SKM-1 treated with dmso at 0.1 percent for 144 hours (cell line): ENCODE data around the gene SCARB1.

ENCODE experiments used
- DNase-seq: peaks from one replicate; lab custom pipeline; 2025; ENCODE audit not compliant: unreplicated experiment; lab: John Stamatoyannopoulos, UW

Gene SCARB1

DNA sequence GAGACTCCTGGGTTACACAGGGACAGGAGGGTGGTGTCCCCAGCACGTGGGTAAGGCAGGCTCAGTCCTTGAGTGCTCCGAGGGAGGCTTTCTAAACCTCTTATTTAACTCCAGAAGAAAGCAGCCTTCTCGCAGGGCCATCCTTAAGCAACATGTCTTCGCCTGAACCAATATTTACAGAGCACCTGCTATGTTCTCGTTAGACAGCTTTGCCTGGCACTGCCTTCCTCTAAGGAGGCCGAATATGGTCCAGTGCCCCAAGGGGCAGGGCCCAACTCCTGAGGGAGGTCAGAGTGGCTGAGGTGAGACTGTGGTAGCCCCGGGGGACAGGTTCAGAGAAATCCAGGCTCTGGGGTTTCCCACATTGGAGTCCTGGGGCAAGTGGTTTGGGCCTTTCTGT lies 2.1 kb upstream of the SCARB1 start:
- no peak for DNase-seq

GRCh38 chr12:124864326-124864752 lies 675 bp upstream of the SCARB1 start:
- no peak for DNase-seq

DNA sequence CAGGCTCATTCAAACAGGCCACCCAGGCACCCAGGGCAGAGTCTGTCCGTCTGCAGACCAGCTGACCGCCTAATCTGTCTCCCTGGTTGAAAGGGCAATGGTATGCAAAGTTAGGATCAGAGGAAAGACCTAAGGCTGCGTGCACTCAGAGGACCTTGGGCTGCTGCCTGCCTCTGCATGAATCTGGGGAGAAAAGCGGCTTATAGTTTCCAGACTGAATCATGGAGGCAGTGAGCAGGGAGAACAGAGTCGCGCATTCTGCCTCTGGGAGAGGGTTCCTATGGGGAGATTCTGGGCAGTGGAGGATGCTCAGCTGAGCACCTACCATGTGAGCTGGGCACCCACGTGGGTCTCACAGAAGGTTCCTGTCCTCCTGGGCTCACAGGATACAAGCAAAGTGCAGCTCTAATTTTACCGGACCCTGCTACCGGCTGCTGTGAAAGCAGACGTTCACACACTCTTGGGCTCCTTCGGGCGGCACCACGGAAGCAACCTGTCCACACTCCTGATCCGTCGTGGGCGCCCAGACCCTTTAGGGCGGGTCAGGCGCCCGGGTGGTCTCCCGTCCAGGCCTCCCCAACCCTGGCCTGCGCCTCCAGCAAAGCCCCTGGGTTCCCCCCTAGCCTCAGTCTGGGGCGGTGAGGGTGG lies 772 bp downstream of the SCARB1 start:
- DNase-seq = no peak

GRCh38 chr12:124861898-124862676 lies 1.6 kb downstream of the SCARB1 start:
- DNase-seq = no peak

DNA sequence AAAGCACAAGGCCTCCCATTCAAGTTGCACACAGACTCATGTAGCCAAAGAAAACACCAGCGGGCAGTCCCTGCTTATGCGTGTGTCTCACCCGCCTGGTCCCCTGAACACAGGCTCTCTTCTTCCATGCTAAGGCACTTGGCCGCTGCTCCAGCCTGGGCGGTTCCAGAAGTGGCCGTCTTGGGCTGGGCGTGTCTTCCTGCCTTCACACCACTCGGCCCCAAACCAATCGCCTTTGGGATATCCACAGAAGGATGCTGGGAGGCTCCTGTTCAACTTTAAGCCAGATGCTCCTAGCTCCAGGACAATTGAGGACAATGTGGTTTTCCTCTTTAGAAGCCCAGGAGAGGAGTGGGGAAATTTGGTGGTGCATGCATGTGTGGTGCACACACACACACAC lies 2.2 kb downstream of the SCARB1 start:
- no peak for DNase-seq

DNA sequence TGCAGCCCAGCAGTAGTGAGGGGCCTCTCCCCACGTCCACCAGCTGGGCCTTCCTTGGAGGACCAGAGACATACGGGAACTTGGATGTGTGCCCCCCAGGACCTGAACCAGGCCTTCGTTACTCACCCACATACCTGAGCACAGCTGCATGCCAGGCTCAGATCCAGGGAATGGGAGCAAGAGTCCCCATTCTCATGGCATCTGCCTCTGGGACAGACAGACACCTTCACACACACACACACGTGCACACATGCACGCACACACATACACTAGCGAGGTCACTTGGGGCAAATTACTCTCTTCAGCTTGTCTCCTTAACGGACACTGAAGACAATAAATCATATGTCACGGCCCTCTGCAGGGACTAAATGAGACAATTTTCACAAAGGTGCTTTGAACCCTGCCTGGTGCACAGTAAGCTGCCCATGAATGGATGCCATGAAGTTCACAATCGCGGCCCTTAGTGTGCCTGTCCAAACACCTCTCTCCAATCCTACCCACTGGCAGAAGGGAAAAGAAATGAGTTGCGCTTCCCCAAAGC lies 5.7 kb downstream of the SCARB1 start:
- no peak for DNase-seq

GRCh38 chr12:124856842-124857178 lies 6.9 kb downstream of the SCARB1 start:
- no peak for DNase-seq

DNA sequence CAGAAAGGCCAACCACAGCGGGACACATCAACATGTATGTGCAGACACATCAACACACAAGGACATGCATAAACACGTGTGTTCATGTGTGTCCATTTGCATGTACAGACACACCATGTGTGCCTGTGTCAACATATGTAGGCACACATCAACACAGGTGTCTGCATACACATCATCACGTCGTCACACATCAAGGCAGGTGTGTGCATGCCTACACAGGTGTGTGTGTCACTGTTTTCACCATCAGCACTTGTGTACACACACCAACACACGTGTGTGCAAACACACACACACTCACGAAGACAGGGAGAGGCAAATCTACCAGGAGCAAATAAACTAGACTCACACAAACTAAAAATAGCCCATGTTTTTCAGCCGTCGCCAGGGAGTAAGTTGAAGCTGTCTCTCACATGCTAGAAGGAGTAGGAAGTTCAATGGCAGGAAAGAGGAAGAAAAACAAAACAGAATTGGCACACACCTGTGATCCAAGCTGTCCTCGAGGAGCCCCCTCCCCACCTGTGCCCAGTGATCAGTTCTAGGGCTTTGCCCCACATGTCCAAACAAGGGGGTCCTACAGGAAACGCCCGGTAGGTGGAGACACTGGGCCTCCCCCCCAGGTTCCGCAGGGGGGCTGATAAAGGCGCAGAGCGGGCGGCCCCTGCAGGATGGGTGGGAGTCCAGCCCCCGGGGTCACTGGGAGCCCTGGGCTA lies 7.4 kb downstream of the SCARB1 start:
- no peak for DNase-seq

- DNase-seq = no peak
Measured at GRCh38 chr12:124855275-124855957, 8.2 kb downstream of the SCARB1 start.

DNA sequence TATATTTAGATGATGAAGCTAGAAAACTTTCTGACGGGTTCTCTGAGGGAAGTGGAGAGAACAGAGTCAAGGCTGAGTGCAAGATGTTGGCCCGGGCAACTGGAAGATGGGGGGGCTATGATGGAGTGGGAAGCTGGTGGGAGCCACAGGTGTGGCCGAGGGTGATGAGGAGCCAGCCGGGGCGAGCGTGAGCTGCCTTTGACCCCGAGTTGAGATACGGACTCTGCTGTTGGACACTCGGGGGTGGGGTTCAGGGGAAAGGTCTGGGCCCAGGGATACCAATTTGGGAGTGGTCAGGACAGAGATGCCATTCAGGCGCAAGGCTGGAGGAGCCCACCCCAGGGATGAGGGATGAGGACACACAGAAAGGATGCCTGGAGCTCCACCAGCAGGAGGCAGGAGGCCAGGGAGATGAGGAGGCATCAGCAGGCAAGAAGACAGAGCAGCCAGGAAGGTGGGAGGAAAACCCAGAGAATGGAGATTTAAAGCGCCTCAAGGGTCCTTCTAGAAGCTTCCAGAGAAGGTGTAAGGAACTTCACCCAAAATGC lies 9.0 kb downstream of the SCARB1 start:
- DNase-seq = no peak

GRCh38 chr12:124853781-124854636 lies 9.7 kb downstream of the SCARB1 start:
- DNase-seq = no peak

DNA sequence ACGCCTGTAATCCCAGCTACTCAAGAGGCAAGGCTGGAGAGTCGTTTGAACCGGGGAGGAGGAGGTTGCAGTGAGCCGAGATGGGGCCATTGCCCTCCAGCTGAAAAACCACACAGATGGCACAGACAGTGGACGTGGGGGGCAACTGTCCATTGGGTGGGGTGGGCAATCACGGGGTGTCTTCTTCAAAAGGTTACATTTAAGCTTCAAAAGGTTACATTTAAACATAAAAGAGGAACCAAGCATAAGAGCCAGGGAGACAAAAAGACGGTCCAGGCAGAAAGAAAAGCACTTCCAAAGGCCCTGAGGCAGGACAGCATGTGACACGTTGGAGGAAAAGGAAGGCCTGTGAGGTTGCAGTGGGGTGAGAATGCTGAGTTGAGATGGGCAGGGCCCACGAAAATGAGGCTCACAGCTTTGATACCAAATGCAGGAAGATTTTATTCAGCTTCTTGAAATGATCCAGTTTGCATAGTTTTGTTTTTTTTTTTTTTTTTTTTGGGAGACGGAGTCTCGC lies 10.7 kb downstream of the SCARB1 start:
- DNase-seq = peak; percentile 21

- DNase-seq = peak; percentile 45
Measured at GRCh38 chr12:124852329-124852831, 11.3 kb downstream of the SCARB1 start.

DNA sequence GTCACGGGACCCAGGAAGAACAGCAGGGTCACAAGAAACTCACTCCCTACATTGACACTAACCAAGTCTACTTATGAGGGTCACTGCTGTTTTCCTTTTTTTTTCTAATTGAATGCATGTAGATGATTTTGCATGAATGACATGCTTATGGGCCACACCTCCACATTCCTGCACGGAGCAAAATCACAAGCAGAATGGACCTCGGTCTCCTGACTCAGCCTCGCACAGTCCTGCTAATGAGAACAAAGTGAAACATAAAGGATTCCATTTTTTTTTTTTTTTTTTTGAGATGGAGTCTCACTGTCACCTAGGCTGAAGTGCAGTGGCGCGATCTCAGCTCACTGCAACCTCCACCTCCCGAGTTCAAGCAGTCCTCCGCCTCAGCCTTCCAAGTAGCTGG lies 12.3 kb downstream of the SCARB1 start:
- DNase-seq = no peak

DNA sequence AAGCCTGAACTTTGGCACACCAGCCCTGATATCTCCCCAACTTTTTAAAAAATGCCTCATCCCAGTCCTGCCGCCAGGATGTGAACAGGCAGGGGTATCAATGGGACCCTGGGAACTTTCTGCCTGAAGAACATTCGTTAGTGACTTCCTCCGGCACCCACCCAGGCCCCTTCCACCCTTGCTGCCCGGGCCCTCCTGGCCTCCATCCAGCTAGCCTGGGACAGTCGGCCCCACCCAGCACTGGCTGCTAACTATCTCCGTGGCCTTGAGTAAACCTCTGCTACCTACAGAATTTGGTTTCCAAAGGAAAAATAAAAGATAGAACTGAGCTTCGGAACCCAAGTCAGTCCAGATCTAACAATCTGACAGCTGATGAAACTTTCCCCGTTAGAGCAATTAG lies 14.3 kb downstream of the SCARB1 start:
- DNase-seq = no peak

- no peak for DNase-seq
Measured at GRCh38 chr12:124848621-124849380, 14.9 kb downstream of the SCARB1 start.

DNA sequence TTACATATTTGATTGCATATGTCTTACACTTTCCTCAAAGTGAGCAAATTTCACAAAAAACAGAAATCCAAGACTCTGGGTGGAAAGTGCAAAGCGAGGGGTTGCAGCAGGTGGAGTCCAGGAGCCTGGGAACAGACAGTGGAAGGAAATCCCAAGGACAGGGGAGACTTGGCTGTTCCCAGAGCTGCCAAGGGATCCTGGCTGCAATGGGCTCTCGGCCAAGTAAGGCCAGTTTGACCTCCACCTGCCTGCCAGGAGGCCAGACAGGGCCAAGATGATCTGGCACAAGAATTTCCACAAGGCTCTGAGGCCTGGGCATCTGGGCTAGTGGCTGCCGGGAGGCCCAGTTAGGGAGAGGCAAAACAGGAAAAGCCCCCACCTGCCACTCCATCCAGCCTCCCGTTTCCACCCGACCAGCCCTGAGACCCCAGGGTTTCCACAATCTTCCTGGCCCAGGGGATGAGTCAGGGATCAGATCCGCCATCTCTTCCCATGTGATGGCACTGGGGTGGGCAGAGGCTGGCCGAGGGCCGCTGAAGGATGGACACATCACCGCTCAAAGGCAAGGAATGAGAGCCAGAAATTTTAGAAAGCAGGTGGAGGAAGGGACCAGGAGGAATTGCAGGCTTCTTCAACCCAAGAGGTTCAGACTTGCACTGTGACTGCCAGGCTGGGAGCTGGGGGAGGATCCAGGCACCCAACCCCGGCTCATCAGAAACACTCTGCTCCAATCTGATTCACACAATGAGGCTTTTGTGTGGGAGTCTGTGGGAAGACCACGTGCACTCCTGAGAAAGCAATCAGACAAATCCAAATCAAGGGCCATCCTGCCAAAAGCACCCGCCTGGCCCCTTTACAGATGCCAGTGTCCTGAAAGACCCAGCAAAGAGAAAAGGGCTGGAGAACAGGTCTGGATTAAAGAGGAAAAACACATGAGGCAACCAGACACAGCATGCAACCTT lies 16.3 kb downstream of the SCARB1 start:
- DNase-seq = no peak
